Nephron progenitor cell (in vitro differentiated cells): ENCODE data around the gene RAB36.

Experiments
- DNase-seq: peaks from one replicate; pipeline ENCODE4 v3.0.0; 2021
- H3K27ac Mint-ChIP-seq: 2 replicates; pipeline ENCODE4 v1.8.0; 2021; ENCODE audit warnings: mild to moderate bottlenecking, moderate library complexity, mixed read lengths
- H3K27me3 Mint-ChIP-seq: 2 replicates; pipeline ENCODE4 v1.8.0; 2021; ENCODE audit warnings: mild to moderate bottlenecking, low read depth, mixed read lengths; ENCODE audit not compliant: poor library complexity
- H3K36me3 Mint-ChIP-seq: 2 replicates; pipeline ENCODE4 v1.8.0; 2021; ENCODE audit warnings: low read depth, mixed read lengths
- H3K4me1 Mint-ChIP-seq: 2 replicates; pipeline ENCODE4 v1.8.0; 2021; ENCODE audit warnings: mixed read lengths
- H3K4me3 Mint-ChIP-seq: 2 replicates; pipeline ENCODE4 v1.8.0; 2021; ENCODE audit warnings: mild to moderate bottlenecking, moderate library complexity, mixed read lengths
- H3K9me3 Mint-ChIP-seq: 2 replicates; pipeline ENCODE4 v1.8.0; 2021; ENCODE audit warnings: mild to moderate bottlenecking, moderate library complexity, mixed read lengths
- CTCF ChIP-seq: fragments of 200-600 bp; sonication (generic); IDR thresholded peaks from 2 replicates; pipeline ENCODE4 v1.5.0; 2021; ENCODE audit warnings: antibody characterized with exemption

RAB36 gene

GRCh38 chr22:23206915-23207314 lies 61.6 kb downstream of the RAB36 start:
- Mint-ChIP-seq H3K27me3 (no peaks in the 10 kb centered on the region), H3K36me3 (peaks cover 29% of the 10 kb centered on the region), H3K9me3 (no peaks in the 10 kb centered on the region), H3K4me3 (no peak overlapping the region), H3K4me1 (peaks cover 67% of the 10 kb centered on the region), H3K27ac (no peak overlapping the region)
- TF ChIP-seq CTCF, result no peak
- no peak for DNase-seq

- Mint-ChIP-seq H3K36me3 (peaks cover 29% of the 10 kb centered on the region), H3K27ac (peak overlapping the region; percentile 42), H3K9me3 (no peaks in the 10 kb centered on the region), H3K27me3 (no peaks in the 10 kb centered on the region), H3K4me3 (no peak overlapping the region), H3K4me1 (peaks cover 68% of the 10 kb centered on the region)
- no peak for DNase-seq
- TF ChIP-seq CTCF, result no peak
Observed at GRCh38 chr22:23207729-23208393, 62.6 kb downstream of the RAB36 start.

GRCh38 chr22:23210428-23211170 lies 65.3 kb downstream of the RAB36 start:
- H3K4me1 Mint-ChIP-seq, result peaks cover 51% of the 10 kb centered on the region
- H3K27me3 Mint-ChIP-seq, result peaks cover 5% of the 10 kb centered on the region
- DNase-seq, result no peak
- no peak overlapping the region for H3K4me3 Mint-ChIP-seq
- peaks cover 17% of the 10 kb centered on the region for H3K36me3 Mint-ChIP-seq
- no peaks in the 10 kb centered on the region for H3K9me3 Mint-ChIP-seq
- TF ChIP-seq CTCF, result no peak
- H3K27ac Mint-ChIP-seq, result no peak overlapping the region

GRCh38 chr22:23211622-23212021 lies 66.3 kb downstream of the RAB36 start:
- H3K36me3 Mint-ChIP-seq, result peaks cover 14% of the 10 kb centered on the region
- peak overlapping the region; percentile 63 for H3K27ac Mint-ChIP-seq
- peaks cover 6% of the 10 kb centered on the region for H3K27me3 Mint-ChIP-seq
- no peak overlapping the region for H3K4me3 Mint-ChIP-seq
- no peaks in the 10 kb centered on the region for H3K9me3 Mint-ChIP-seq
- no peak for TF ChIP-seq CTCF
- H3K4me1 Mint-ChIP-seq, result peaks cover 57% of the 10 kb centered on the region
- no peak for DNase-seq

GRCh38 chr22:23212061-23213021 lies 67.1 kb downstream of the RAB36 start:
- peak overlapping the region; percentile 63 for H3K27ac Mint-ChIP-seq
- H3K36me3 Mint-ChIP-seq, result peaks cover 9% of the 10 kb centered on the region
- H3K27me3 Mint-ChIP-seq, result peaks cover 9% of the 10 kb centered on the region
- no peaks in the 10 kb centered on the region for H3K9me3 Mint-ChIP-seq
- no peak for DNase-seq
- H3K4me1 Mint-ChIP-seq, result peaks cover 57% of the 10 kb centered on the region
- TF ChIP-seq CTCF, result no peak
- H3K4me3 Mint-ChIP-seq, result no peak overlapping the region
